ENCODE measurements around the gene DENND5A. TPM values are rescaled to one million over a fixed set of nuclear protein-coding genes. Genes with fewer than 3 reads are reported as not detected.
"Not testable (repeated sequence)": the region's sequence is repeated elsewhere in the genome, so short reads cannot be mapped to it uniquely, and the experiment has no call there.

Gene DENND5A
- total RNA-seq, 4 donors from 2014 or later = 30.4 to 52.9 (median 36.4) TPM

DNA sequence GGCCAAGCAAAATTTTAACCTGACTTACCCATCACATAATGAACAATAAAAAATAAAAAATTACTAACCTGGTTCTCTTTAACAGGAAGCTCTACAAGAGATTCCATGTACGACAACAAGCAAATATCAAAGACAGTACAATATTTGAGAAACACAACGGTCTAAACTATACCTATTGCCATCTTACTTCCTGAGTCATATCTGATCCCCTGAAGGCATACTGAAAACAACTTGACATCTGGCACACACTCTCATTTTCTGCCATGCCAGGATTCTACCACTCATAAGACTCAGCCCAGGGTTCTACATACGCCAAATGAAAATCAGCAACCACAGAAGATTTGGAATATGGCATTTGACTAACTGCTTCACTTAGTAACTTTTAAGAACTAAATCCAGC, 13.8 kb downstream of the DENND5A start:
- Histone ChIP-seq H3K9me3 (no peaks in the 10 kb centered on the region), H3K36me3 (no peaks in the 10 kb centered on the region), H3K4me1 (peaks cover 19% of the 10 kb centered on the region), H3K27ac (no peak overlapping the region), H3K27me3 (no peaks in the 10 kb centered on the region), H3K4me3 (no peak overlapping the region)
- TF ChIP-seq POLR2AphosphoS5 (IDR thresholded peaks at IDR 0.05) = no peak
- no peak for TF ChIP-seq EP300 (IDR thresholded peaks at IDR 0.05)
- TF ChIP-seq, protein P1, sequence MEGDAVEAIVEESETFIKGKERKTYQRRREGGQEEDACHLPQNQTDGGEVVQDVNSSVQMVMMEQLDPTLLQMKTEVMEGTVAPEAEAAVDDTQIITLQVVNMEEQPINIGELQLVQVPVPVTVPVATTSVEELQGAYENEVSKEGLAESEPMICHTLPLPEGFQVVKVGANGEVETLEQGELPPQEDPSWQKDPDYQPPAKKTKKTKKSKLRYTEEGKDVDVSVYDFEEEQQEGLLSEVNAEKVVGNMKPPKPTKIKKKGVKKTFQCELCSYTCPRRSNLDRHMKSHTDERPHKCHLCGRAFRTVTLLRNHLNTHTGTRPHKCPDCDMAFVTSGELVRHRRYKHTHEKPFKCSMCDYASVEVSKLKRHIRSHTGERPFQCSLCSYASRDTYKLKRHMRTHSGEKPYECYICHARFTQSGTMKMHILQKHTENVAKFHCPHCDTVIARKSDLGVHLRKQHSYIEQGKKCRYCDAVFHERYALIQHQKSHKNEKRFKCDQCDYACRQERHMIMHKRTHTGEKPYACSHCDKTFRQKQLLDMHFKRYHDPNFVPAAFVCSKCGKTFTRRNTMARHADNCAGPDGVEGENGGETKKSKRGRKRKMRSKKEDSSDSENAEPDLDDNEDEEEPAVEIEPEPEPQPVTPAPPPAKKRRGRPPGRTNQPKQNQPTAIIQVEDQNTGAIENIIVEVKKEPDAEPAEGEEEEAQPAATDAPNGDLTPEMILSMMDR (IDR thresholded peaks at IDR 0.05) = no peak
- TF ChIP-seq POLR2A (IDR thresholded peaks at IDR 0.05) = no peak
- no peak for DNase-seq (ENCODE audit: low spot score in 2 of 2)
- 55% methylated on average over 3 of the region's 3 CpGs for WGBS

DNA sequence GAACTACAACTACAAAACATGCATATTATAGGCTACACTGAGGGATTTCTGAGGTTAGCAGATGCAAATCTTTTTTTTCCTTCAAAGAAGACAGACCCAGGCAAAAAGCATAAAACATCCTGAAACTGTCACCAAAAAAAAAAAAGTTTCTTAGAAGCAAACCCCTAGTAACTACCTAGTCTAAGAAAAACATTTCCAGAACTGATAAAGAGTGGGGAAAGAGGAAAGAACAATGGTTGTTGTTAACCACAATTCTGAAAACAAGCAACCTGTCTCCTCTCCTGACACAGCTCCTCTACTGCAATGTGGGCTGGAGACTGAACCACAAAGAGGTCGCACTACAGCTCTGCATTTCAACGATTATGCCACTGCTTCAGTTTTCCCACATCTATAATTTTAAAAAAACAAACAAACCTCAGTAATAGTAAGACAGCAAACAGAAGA, 15.0 kb downstream of the DENND5A start:
- Histone ChIP-seq H3K36me3 (no peaks in the 10 kb centered on the region), H3K9me3 (no peaks in the 10 kb centered on the region), H3K4me3 (no peak overlapping the region), H3K4me1 (peaks cover 19% of the 10 kb centered on the region), H3K27ac (no peak overlapping the region), H3K27me3 (no peaks in the 10 kb centered on the region)
- TF ChIP-seq POLR2A (IDR thresholded peaks at IDR 0.05) (no peak), EP300 (IDR thresholded peaks at IDR 0.05) (no peak), POLR2AphosphoS5 (IDR thresholded peaks at IDR 0.05) (no peak)
- TF ChIP-seq, protein P1 (IDR thresholded peaks at IDR 0.05) = no peak
- WGBS = 39% methylated on average over 2 of the region's 2 CpGs
- DNase-seq (ENCODE audit: low spot score in 2 of 2) = no peak

DNA sequence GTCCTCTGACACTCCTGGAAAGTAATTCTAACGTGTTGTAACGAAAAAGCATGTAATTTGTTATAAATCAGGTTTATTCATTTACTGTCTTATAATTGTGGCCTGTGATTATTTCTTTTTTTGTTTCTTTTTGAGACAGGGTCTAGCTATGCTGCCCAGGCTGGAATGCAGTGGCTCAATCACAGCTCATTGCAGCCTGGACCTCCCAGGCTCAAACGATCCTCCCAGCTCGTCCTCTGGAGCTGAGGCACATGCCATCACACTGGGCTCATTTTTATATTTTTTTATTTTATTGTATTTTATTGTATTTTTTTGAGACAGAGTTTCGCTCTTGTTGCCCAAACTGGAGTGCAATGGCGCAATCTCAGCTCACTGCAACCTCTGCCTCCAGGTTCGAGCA, 15.9 kb downstream of the DENND5A start:
- no peak overlapping the region for H3K4me3 ChIP-seq
- peaks cover 19% of the 10 kb centered on the region for H3K4me1 ChIP-seq
- H3K9me3 ChIP-seq = no peaks in the 10 kb centered on the region
- H3K27ac ChIP-seq = no peak overlapping the region
- no peaks in the 10 kb centered on the region for H3K36me3 ChIP-seq
- no peaks in the 10 kb centered on the region for H3K27me3 ChIP-seq
- WGBS = 94% methylated on average over 7 of the region's 7 CpGs
- TF ChIP-seq, protein P1 (IDR thresholded peaks at IDR 0.05) = no peak
- TF ChIP-seq EP300 (IDR thresholded peaks at IDR 0.05) (no peak), POLR2A (IDR thresholded peaks at IDR 0.05) (no peak), POLR2AphosphoS5 (IDR thresholded peaks at IDR 0.05) (no peak)
- DNase-seq (ENCODE audit: low spot score in 2 of 2) = peak in 1 of 2 donors; percentile 20

DNA sequence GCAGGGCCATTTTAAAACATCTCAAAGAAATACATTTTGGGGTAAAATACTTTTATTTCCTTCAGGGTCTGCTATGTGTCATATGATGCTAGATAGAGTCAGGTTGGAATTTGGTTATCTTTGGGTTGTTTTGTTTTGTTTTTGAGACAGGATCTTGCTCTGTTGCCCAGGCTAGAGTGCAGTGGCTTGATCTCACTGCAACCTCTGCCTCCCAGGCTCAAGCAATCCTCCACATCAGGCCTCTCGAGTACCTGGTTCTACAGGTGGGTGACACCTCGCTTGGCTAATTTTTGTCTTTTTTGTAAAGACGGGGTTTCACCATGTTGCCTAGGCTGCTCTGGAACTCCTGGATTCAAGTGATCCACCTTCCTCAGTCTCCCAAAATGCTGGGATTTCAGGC, 17.3 kb downstream of the DENND5A start:
- H3K4me1 ChIP-seq = peaks cover 16% of the 10 kb centered on the region
- WGBS = 98% methylated on average over 3 of the region's 3 CpGs
- no peaks in the 10 kb centered on the region for H3K9me3 ChIP-seq
- no peak overlapping the region for H3K4me3 ChIP-seq
- no peaks in the 10 kb centered on the region for H3K36me3 ChIP-seq
- peak in 1 of 2 donors; percentile 18 for DNase-seq (ENCODE audit: low spot score in 2 of 2)
- H3K27me3 ChIP-seq = no peaks in the 10 kb centered on the region
- TF ChIP-seq, protein P1 (IDR thresholded peaks at IDR 0.05) = no peak
- TF ChIP-seq EP300 (IDR thresholded peaks at IDR 0.05) (no peak), POLR2AphosphoS5 (IDR thresholded peaks at IDR 0.05) (no peak), POLR2A (IDR thresholded peaks at IDR 0.05) (no peak)
- no peak overlapping the region for H3K27ac ChIP-seq

DNA sequence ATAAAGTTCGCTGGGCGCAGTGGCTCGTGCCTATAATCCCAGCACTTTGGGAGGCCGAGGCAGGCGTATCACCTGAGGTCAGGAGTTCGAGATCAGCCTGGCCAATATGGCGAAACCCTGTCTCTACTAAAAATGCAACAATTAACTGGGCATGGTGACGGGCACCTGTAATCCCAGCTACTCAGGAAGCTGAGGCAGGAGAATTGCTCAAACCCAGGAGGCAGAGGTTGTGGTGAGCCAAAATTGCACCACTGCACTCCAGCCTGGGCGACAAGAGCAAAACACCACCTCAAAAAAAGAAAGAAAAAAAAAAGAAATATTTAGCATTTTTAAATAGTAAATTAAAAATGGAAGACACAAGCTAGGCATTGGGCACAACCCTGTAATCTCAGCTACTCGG, 28.9 kb downstream of the DENND5A start:
- H3K27me3 ChIP-seq; H3K9me3 ChIP-seq; H3K27ac ChIP-seq; DNase-seq (ENCODE audit: low spot score in 2 of 2); H3K36me3 ChIP-seq; H3K4me3 ChIP-seq: not testable (repeated sequence)
- peaks cover 12% of the 10 kb centered on the region for H3K4me1 ChIP-seq
- WGBS = 95% methylated on average over 10 of the region's 10 CpGs

DNA sequence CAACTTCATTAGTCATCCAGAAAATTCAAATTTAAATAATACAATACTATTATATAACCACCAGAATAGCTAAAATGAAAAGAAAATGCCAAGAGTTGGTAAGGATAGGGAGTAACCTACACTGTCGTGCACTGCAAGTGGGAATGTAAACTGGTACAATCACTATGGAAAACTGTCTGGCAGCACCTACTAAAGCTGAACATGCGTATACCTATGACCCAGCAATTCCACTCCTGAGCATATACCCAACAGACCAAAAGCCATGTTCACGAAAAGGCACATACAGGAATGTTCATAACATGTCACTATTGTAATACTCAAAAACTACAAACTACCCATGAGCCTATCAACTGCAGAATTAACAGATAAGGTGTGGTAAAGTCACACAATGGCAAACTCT, 32.7 kb downstream of the DENND5A start:
- Histone ChIP-seq H3K4me3 (no peak overlapping the region), H3K4me1 (peaks cover 20% of the 10 kb centered on the region), H3K27me3 (no peaks in the 10 kb centered on the region), H3K9me3 (no peaks in the 10 kb centered on the region), H3K36me3 (no peaks in the 10 kb centered on the region), H3K27ac (no peak overlapping the region)
- no peak for DNase-seq (ENCODE audit: low spot score in 2 of 2)
- WGBS = 84% methylated on average over 3 of the region's 3 CpGs
- TF ChIP-seq, protein P1 (IDR thresholded peaks at IDR 0.05) = no peak
- TF ChIP-seq EP300 (IDR thresholded peaks at IDR 0.05) (no peak), POLR2A (IDR thresholded peaks at IDR 0.05) (no peak), POLR2AphosphoS5 (IDR thresholded peaks at IDR 0.05) (no peak)

All from suprapubic skin (tissue), 4 donors.